ENCODE data around the gene SPSB3.

Gene SPSB3

DNA sequence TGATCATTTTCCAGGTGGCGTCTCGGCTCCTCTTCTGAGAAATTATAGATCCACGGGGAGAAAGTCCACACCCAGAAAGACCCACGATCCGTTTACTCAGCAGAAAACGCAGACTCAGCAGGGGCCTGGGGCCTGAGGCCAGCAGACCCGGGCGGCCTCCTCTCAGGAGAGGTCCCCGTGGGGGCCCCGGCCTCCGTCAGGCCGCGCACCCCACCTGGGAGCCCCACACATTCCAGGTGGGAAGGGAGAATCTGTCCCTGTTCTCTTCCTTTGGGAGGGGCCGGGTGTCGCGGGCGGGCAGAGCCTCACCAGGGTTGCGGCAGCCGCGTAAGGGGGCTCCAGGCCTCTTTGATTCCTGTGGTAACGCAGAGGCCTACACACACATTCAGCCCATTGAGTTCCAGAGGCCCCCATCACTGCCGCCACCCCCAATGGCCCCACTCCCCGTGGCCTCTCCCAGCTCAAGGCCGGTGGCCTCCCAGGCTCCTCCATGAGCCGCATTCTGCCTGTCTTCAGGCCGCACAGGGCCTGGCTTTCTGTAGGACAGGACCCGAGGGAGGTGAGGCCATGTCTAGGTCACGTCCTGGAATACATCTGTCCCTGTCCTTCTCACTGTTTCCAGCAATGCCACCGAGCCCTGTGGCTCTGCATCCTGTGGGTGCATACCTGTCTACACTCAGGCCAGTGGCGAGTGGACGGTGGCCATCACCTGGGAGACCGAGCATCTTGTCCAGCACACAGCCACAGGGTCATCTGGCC is 12.7 kb upstream of the SPSB3 start:
- WGBS (ENCODE audit: insufficient coverage, insufficient read length), result no CpG with 5 or more reads among the region's 32 CpGs
- Histone ChIP-seq H3K27ac (ENCODE audit: low read length) (no peak overlapping the region), H3K9me3 (ENCODE audit: control insufficient read depth, insufficient read depth, low read length) (peaks cover 3% of the 10 kb centered on the region), H3K27me3 (ENCODE audit: control insufficient read depth, insufficient read depth, low read length) (no peaks in the 10 kb centered on the region), H3K4me3 (ENCODE audit: low read length) (no peak overlapping the region; the same call in 1 of the 2 replicates), H3K36me3 (ENCODE audit: control insufficient read depth, insufficient read depth, low read length) (peaks cover 3% of the 10 kb centered on the region), H3K4me1 (ENCODE audit: control insufficient read depth, insufficient read depth, low read length) (no peaks in the 10 kb centered on the region; the same call in 1 of the 2 replicates)
- no peak for DNase-seq (ENCODE audit: low read depth, low spot score)

GRCh38 chr16:1794221-1794871 is 12.0 kb upstream of the SPSB3 start:
- H3K4me3 ChIP-seq (ENCODE audit: low read length), result no peak overlapping the region
- no peak for DNase-seq (ENCODE audit: low read depth, low spot score)
- H3K4me1 ChIP-seq (ENCODE audit: control insufficient read depth, insufficient read depth, low read length), result no peaks in the 10 kb centered on the region; the same call in 1 of the 2 replicates
- no peaks in the 10 kb centered on the region for H3K27me3 ChIP-seq (ENCODE audit: control insufficient read depth, insufficient read depth, low read length)
- no CpG with 5 or more reads among the region's 18 CpGs for WGBS (ENCODE audit: insufficient coverage, insufficient read length)
- H3K9me3 ChIP-seq (ENCODE audit: control insufficient read depth, insufficient read depth, low read length), result peaks cover 3% of the 10 kb centered on the region
- peaks cover 3% of the 10 kb centered on the region for H3K36me3 ChIP-seq (ENCODE audit: control insufficient read depth, insufficient read depth, low read length)
- H3K27ac ChIP-seq (ENCODE audit: low read length), result no peak overlapping the region

DNA sequence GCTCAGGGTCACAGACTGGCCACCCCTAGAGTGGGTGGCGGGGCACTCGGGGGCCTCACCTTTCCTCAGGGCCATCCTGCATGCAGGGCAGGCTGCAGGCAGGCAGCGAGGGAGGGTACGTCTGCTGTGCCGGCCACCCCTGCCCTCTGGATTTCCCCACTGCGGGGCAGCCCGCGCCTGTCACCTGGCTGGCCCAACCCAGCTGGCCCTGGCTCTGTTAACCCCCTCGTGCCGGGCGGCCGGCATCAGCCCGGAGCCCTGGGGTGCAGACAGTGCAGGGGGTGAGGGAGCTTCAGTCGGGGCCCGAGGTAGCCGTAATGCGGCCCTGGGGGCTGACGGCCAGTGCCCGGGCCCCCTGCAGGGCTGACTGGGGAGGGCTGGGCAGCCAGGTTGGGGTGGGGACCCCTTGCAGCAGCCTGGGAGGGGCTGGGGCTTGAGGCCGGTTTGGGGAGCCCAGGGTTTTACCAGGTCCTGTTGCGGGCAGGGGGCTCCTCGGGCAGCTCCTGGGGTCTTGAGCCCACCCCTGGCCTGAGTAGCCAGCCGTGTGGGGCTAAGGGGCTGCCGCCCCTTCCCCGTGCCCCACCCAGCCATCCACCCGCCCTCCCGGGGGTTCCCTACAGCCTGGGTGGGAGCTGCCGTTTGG is 11.3 kb upstream of the SPSB3 start, which contains the start of gene IGFALS:
IGFALS (minus strand) TSS at position 128 of the 643 bp plus-strand sequence; CDS start at position 75, 53 bp downstream.
- no CpG with 5 or more reads among the region's 28 CpGs for WGBS (ENCODE audit: insufficient coverage, insufficient read length)
- Histone ChIP-seq H3K4me1 (ENCODE audit: control insufficient read depth, insufficient read depth, low read length) (no peaks in the 10 kb centered on the region; the same call in 1 of the 2 replicates), H3K27ac (ENCODE audit: low read length) (no peak within 1 kb of the TSS), H3K27me3 (ENCODE audit: control insufficient read depth, insufficient read depth, low read length) (no peaks in the 10 kb centered on the region), H3K9me3 (ENCODE audit: control insufficient read depth, insufficient read depth, low read length) (peaks cover 1% of the 10 kb centered on the region), H3K4me3 (ENCODE audit: low read length) (no peak within 1 kb of the TSS), H3K36me3 (ENCODE audit: control insufficient read depth, insufficient read depth, low read length) (peaks cover 7% of the 10 kb centered on the region)
- no peak for DNase-seq (ENCODE audit: low read depth, low spot score)

GRCh38 chr16:1792836-1793577 is 10.6 kb upstream of the SPSB3 start:
- Histone ChIP-seq H3K27me3 (ENCODE audit: control insufficient read depth, insufficient read depth, low read length) (no peaks in the 10 kb centered on the region), H3K4me1 (ENCODE audit: control insufficient read depth, insufficient read depth, low read length) (no peaks in the 10 kb centered on the region; the same call in 1 of the 2 replicates), H3K9me3 (ENCODE audit: control insufficient read depth, insufficient read depth, low read length) (no peaks in the 10 kb centered on the region; the same call in 1 of the 2 replicates), H3K27ac (ENCODE audit: low read length) (no peak overlapping the region), H3K4me3 (ENCODE audit: low read length) (no peak overlapping the region), H3K36me3 (ENCODE audit: control insufficient read depth, insufficient read depth, low read length) (peaks cover 14% of the 10 kb centered on the region)
- WGBS (ENCODE audit: insufficient coverage, insufficient read length), result no CpG with 5 or more reads among the region's 33 CpGs
- DNase-seq (ENCODE audit: low read depth, low spot score), result no peak

- H3K27me3 ChIP-seq (ENCODE audit: control insufficient read depth, insufficient read depth, low read length), result no peaks in the 10 kb centered on the region
- no peaks in the 10 kb centered on the region; the same call in 1 of the 2 replicates for H3K9me3 ChIP-seq (ENCODE audit: control insufficient read depth, insufficient read depth, low read length)
- DNase-seq (ENCODE audit: low read depth, low spot score), result no peak
- WGBS (ENCODE audit: insufficient coverage, insufficient read length), result no CpG with 5 or more reads among the region's 59 CpGs
- H3K4me3 ChIP-seq (ENCODE audit: low read length), result no peak overlapping the region
- peaks cover 17% of the 10 kb centered on the region for H3K36me3 ChIP-seq (ENCODE audit: control insufficient read depth, insufficient read depth, low read length)
- no peak overlapping the region for H3K27ac ChIP-seq (ENCODE audit: low read length)
- no peaks in the 10 kb centered on the region; the same call in 1 of the 2 replicates for H3K4me1 ChIP-seq (ENCODE audit: control insufficient read depth, insufficient read depth, low read length)
Observed at GRCh38 chr16:1791943-1792812, 9.8 kb upstream of the SPSB3 start.

- Histone ChIP-seq H3K9me3 (ENCODE audit: control insufficient read depth, insufficient read depth, low read length) (no peaks in the 10 kb centered on the region), H3K36me3 (ENCODE audit: control insufficient read depth, insufficient read depth, low read length) (peaks cover 24% of the 10 kb centered on the region), H3K4me3 (ENCODE audit: low read length) (no peak overlapping the region), H3K27me3 (ENCODE audit: control insufficient read depth, insufficient read depth, low read length) (no peaks in the 10 kb centered on the region), H3K27ac (ENCODE audit: low read length) (no peak overlapping the region), H3K4me1 (ENCODE audit: control insufficient read depth, insufficient read depth, low read length) (no peaks in the 10 kb centered on the region; the same call in 1 of the 2 replicates)
- DNase-seq (ENCODE audit: low read depth, low spot score), result no peak
- no CpG with 5 or more reads among the region's 53 CpGs for WGBS (ENCODE audit: insufficient coverage, insufficient read length)
Observed at GRCh38 chr16:1791256-1791942, 9.0 kb upstream of the SPSB3 start.

GRCh38 chr16:1790611-1791255 is 8.4 kb upstream of the SPSB3 start:
- H3K36me3 ChIP-seq (ENCODE audit: control insufficient read depth, insufficient read depth, low read length), result peaks cover 27% of the 10 kb centered on the region
- no peaks in the 10 kb centered on the region; the same call in 1 of the 2 replicates for H3K4me1 ChIP-seq (ENCODE audit: control insufficient read depth, insufficient read depth, low read length)
- WGBS (ENCODE audit: insufficient coverage, insufficient read length), result no CpG with 5 or more reads among the region's 44 CpGs
- no peaks in the 10 kb centered on the region for H3K27me3 ChIP-seq (ENCODE audit: control insufficient read depth, insufficient read depth, low read length)
- H3K27ac ChIP-seq (ENCODE audit: low read length), result no peak overlapping the region
- no peak for DNase-seq (ENCODE audit: low read depth, low spot score)
- H3K4me3 ChIP-seq (ENCODE audit: low read length), result no peak overlapping the region
- H3K9me3 ChIP-seq (ENCODE audit: control insufficient read depth, insufficient read depth, low read length), result no peaks in the 10 kb centered on the region

GRCh38 chr16:1790261-1790610 is 7.9 kb upstream of the SPSB3 start:
- Histone ChIP-seq H3K9me3 (ENCODE audit: control insufficient read depth, insufficient read depth, low read length) (no peaks in the 10 kb centered on the region), H3K36me3 (ENCODE audit: control insufficient read depth, insufficient read depth, low read length) (peaks cover 27% of the 10 kb centered on the region), H3K4me1 (ENCODE audit: control insufficient read depth, insufficient read depth, low read length) (no peaks in the 10 kb centered on the region; the same call in 1 of the 2 replicates), H3K27ac (ENCODE audit: low read length) (no peak overlapping the region), H3K27me3 (ENCODE audit: control insufficient read depth, insufficient read depth, low read length) (no peaks in the 10 kb centered on the region), H3K4me3 (ENCODE audit: low read length) (no peak overlapping the region)
- WGBS (ENCODE audit: insufficient coverage, insufficient read length), result no CpG with 5 or more reads among the region's 15 CpGs
- DNase-seq (ENCODE audit: low read depth, low spot score), result no peak

DNA sequence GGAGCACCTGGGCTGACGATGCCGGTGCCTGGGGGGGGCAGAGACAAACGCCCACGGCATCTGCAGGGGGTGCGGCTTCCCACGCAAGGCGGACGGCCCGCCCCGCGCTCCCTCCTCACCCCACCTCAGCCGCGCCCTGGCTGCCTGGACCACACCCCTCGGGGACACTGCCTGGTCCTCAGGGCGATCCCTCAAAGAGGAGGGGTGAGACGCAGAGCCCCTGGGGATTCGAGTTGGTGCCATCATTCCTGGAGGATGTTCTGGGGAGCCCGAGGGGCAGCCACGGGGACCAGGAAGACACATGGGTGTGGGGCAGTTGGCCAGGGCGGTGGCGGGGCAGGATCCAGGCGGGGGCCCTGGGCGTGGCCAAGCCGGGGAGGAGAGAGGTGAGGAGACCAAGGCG is 7.3 kb upstream of the SPSB3 start:
- no CpG with 5 or more reads among the region's 25 CpGs for WGBS (ENCODE audit: insufficient coverage, insufficient read length)
- Histone ChIP-seq H3K27ac (ENCODE audit: low read length) (no peak overlapping the region), H3K27me3 (ENCODE audit: control insufficient read depth, insufficient read depth, low read length) (no peaks in the 10 kb centered on the region), H3K9me3 (ENCODE audit: control insufficient read depth, insufficient read depth, low read length) (no peaks in the 10 kb centered on the region), H3K4me3 (ENCODE audit: low read length) (no peak overlapping the region), H3K4me1 (ENCODE audit: control insufficient read depth, insufficient read depth, low read length) (no peaks in the 10 kb centered on the region; the same call in 1 of the 2 replicates), H3K36me3 (ENCODE audit: control insufficient read depth, insufficient read depth, low read length) (peaks cover 31% of the 10 kb centered on the region)
- DNase-seq (ENCODE audit: low read depth, low spot score), result no peak
